Left colon (tissue), 2 donors: ENCODE data around the gene AXIN2. TPM values are rescaled to one million over a fixed set of nuclear protein-coding genes. Genes with fewer than 3 reads are reported as not detected.

Source experiments
- ATAC-seq: fragments of 200-7000 bp; cut with Tn5 transposase; one replicate; pipeline ENCODE4 v1.9.1; 2020; ENCODE audit warnings: mild to moderate bottlenecking, moderate library complexity
- DNase-seq, 2 donors: peaks; one replicate each; pipeline ENCODE4 v3.0.0-alpha.2; 2020
- intact Hi-C, 2 donors: fragments of 100-400 bp; cut with DNase I in 1 of 2; cut with micrococcal nuclease in 1 of 2; formaldehyde crosslinking; loops; one replicate each; pipeline versions ENCODE4 v1.11.2 to v1.14.0; 2022; cut with DNase I, micrococcal nuclease
- total RNA-seq, 2 donors: library from RNA; stranded (reverse); fragmentation: NEBNext Ultra II Directional; extraction: Animal tissue kit (Norgen Biotek cat#: 25700); gene quantifications; one replicate each; pipeline ENCODE4 v1.2.1, GENCODE V29; 2021
- donor health status: DM: no; HTN: no; CAD: no.
- donor health status: DM: yes; HTN: yes; CAD: no.

AXIN2 gene
- total RNA-seq, 2 donors from 2014 or later = 27.0 to 46.5 TPM

GRCh38 chr17:65584604-65585521 lies 23.4 kb upstream of the AXIN2 start:
- ATAC-seq (no peak), DNase-seq (no peak)
- intact Hi-C loops = no loop called here

DNA sequence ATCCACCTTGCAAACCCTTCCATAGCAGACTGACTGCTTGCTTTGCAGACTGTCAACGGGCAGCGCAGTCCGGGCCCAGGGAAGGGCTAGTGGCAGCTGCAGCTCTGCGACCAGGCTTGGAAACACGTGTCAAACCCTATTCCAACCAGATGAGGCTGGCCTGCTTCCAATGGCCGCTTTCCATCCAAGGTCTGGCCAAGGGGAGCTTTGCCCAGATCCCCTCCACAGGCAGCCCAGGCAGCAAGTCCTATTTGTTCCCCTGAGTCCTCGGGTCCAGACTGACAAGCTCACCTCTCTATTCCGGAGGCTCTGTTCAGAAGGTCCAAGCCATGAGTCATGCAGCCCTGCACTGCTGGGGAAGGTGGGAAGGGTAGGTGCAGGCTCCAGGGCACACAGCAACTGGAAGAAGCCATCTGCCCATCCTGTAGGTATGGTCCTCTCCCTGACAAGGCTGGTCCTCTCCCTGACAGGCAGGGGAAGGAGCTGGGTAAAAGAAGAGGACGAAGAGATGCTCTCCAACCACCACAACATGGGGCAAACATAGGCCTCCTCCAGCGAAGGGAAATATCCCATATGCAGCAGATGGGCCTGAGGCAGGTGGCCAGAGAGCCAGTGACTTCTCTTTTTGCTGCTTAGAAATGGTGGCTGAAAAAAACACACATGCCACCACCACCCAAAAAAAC lies 22.6 kb upstream of the AXIN2 start:
- intact Hi-C loops = no loop called here
- ATAC-seq = no peak
- no peak for DNase-seq

GRCh38 chr17:65576939-65577338 lies 15.5 kb upstream of the AXIN2 start:
- peak; percentile 82 to 84 for DNase-seq
- intact Hi-C loops = no loop called here
- peak; percentile 98 for ATAC-seq

DNA sequence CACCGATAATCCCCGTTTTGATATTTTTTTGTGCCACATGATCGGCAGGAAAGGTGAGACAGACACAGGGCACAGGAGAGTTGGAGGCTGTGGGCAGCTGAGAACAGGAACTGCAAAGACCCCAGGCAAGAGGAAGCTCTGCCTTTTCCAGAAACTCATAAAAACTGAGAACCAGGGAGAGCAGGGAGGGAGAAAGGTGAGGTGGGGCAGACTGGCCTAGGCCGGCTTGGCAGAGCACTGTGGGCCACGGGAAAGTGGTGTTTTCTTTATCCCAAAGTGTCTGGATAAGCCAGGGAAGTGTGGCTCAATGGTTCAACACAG lies 11.8 kb upstream of the AXIN2 start:
- DNase-seq (no peak), ATAC-seq (no peak)
- intact Hi-C loops = no loop called here

GRCh38 chr17:65572581-65573281 lies 11.3 kb upstream of the AXIN2 start:
- intact Hi-C loops = no loop called here
- no peak for DNase-seq
- no peak for ATAC-seq

DNA sequence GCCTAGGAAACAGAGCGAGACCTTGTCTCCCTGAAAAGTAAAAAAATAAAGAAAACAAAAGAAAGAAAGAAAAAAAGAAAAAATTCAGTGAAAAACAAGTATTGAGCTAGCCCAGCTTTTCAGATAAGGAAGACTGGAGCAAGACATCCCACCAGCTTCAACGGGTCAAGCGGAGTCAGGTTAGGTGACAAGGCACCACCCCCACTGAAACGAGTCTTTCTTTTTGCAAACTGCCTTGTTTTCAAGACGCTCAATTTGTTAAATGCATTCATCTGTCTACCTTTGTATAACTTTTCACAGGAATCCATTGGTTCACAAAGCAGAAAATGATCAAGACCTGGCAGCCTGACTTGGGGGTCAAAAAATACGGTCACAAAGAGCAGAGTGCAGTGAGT lies 10.7 kb upstream of the AXIN2 start:
- ATAC-seq (no peak), DNase-seq (no peak)
- intact Hi-C loops = no loop called here

GRCh38 chr17:65568918-65569317 lies 7.5 kb upstream of the AXIN2 start:
- no peak for DNase-seq
- intact Hi-C loops = no loop called here
- ATAC-seq = no peak

GRCh38 chr17:65567566-65567965 lies 6.1 kb upstream of the AXIN2 start:
- ATAC-seq (no peak), DNase-seq (no peak)
- intact Hi-C loops = no loop called here

- intact Hi-C loops = no loop called here
- ATAC-seq (no peak), DNase-seq (no peak)
Measured at GRCh38 chr17:65565559-65565958, 4.1 kb upstream of the AXIN2 start.

GRCh38 chr17:65564793-65565192 lies 3.3 kb upstream of the AXIN2 start:
- DNase-seq (no peak), ATAC-seq (no peak)
- intact Hi-C loops = no loop called here

- intact Hi-C loops = no loop called here
- DNase-seq = no peak
- ATAC-seq = no peak
Measured at GRCh38 chr17:65562206-65562531, 721 bp upstream of the AXIN2 start.

GRCh38 chr17:65560628-65561451 lies 608 bp downstream of the AXIN2 start:
- intact Hi-C loops = no loop called here
- DNase-seq = peak; percentile 89 to 90
- ATAC-seq = peak; percentile 36

DNA sequence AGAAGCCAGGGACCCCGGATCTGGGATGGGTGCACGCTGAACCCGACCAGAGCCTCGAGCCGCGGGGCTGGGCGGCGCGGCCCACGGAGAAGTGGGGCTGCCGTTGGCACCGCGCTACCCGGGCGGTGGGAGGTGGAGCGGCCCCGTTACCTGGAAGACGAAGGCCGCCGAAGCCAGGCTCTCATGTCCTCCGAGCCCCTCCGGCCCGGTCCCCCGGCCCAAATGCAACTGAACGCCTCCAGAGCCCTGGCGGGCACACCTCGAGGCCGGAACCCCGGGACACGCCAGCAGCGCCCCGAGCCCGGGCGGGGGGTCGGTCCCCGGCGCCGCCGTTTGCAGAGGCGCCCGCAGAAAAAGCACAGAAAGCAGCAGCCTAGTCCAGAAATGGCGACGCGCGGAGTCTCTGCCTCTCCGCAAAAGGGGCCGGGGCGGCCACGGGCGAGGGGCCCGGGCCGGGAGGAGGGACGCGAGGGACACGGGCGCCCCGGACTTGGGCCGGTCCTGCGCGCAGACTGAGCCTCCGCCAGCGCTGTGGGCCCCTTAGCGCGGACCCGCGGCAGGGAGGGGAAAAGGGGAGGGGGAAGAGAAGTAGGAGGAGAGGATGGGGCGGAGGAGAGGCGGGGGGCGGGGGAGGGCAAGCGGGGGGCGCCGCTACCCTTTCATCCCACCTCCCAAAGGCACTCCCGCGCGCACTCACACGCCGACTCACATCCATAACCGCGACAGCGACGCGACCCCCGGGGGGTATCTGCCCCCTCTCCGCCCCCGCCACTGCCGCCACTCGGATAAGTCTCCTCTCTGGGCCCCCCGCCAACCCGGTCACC lies 1.4 kb downstream of the AXIN2 start:
- intact Hi-C loops = loop anchor here in 1 of 2 donors (10.0 kb wide), 1 partner anchor 265 kb away; no protein-coding TSS in a partner anchor
- peak; percentile 22 for ATAC-seq

GRCh38 chr17:65559461-65559803 lies 2.0 kb downstream of the AXIN2 start:
- intact Hi-C loops = loop anchor here in 1 of 2 donors (10.0 kb wide), 1 partner anchor 265 kb away; no protein-coding TSS in a partner anchor
- no peak for DNase-seq
- no peak for ATAC-seq

More for the DNA sequence above, 1.4 kb downstream of the AXIN2 start:
- DNase-seq = peak in 1 of 2 donors; percentile 53

GRCh38 chr17:65558683-65559460 lies 2.6 kb downstream of the AXIN2 start:
- intact Hi-C loops = loop anchor here in 1 of 2 donors (10.0 kb wide), 1 partner anchor 264 kb away; no protein-coding TSS in a partner anchor
- no peak for ATAC-seq
- DNase-seq = peak in 1 of 2 donors; percentile 46

DNA sequence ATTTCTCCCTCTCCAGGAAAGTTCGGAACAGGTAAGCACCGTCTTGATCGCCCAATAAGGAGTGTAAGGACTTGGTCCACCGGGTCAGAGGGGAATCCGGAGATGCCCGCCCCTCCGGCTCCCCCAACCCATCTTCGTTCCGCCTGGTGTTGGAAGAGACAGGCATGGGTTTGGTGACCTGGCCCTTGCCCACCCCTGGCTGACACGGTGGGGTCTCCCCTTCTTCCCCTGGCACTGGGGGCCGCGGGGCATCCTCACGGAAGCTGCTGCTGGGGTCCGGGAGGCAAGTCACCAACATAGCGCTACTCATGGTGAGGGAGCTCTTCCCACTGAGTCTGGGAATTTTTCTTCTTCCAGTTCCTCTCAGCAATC lies 3.2 kb downstream of the AXIN2 start:
- ATAC-seq (no peak), DNase-seq (no peak)
- intact Hi-C loops = loop anchor here in 1 of 2 donors (10.0 kb wide), 1 partner anchor 263 kb away; no protein-coding TSS in a partner anchor
